H1 (cell line): ENCODE measurements around the gene BTNL3. TPM values are rescaled to one million over a fixed set of nuclear protein-coding genes. Genes with fewer than 3 reads are reported as not detected.

ENCODE experiments used
- BACH1 ChIP-seq: IDR thresholded peaks from 2 replicates; pipeline ENCODE4 v1.6.1; 2012; ENCODE audit warnings: low read length, improper control_type of control experiment
- CBX8 ChIP-seq: fragments of 300-800, 300-1000 bp; sonication (generic); IDR thresholded peaks from 2 replicates; pipeline ENCODE4 v1.7.1; 2016; ENCODE audit warnings: low read depth, low read length, borderline replicate concordance
- CEBPB ChIP-seq: IDR thresholded peaks from 2 replicates; pipeline ENCODE4 v1.6.1; 2012; ENCODE audit warnings: low read depth, low read length
- CHD2 ChIP-seq: IDR thresholded peaks from 2 replicates; pipeline ENCODE4 v1.6.1; 2012; ENCODE audit warnings: low read length, improper control_type of control experiment
- CHD7 ChIP-seq: fragments of 300-600 bp; sonication (generic); IDR thresholded peaks from 2 replicates; pipeline ENCODE4 v1.7.1; 2012; ENCODE audit warnings: low read length, moderate library complexity, mild to moderate bottlenecking, inconsistent platforms; ENCODE audit not compliant: insufficient replicate concordance
- EZH2 ChIP-seq: fragments of 200-600 bp; sonication (generic); IDR thresholded peaks from 2 replicates; pipeline ENCODE4 v1.7.1; 2012; ENCODE audit warnings: low read depth, mild to moderate bottlenecking, moderate library complexity, low read length, inconsistent platforms; ENCODE audit not compliant: severe bottlenecking
- HDAC2 ChIP-seq, 2 experiments: fragments of 300-600 bp in 1 of 2; sonication (generic) in 1 of 2; IDR thresholded peaks; 2 replicates each; pipeline ENCODE4 v1.6.1; 2011 to 2012; ENCODE audit warnings: low read depth in 2 of 2, low read length in 2 of 2, mild to moderate bottlenecking in 2 of 2, moderate library complexity in 2 of 2, borderline replicate concordance in 1 of 2, inconsistent platforms in 1 of 2
- POU5F1 ChIP-seq: IDR thresholded peaks from 2 replicates; pipeline ENCODE4 v1.6.1; 2011; ENCODE audit warnings: low read depth, mild to moderate bottlenecking, low read length, moderate library complexity
- RBBP5 ChIP-seq: IDR thresholded peaks from 2 replicates; pipeline ENCODE4 v1.7.1; 2012; ENCODE audit warnings: low read depth, mild to moderate bottlenecking, inconsistent platforms, low read length, moderate library complexity, borderline replicate concordance
- SIX5 ChIP-seq: IDR thresholded peaks from 2 replicates; pipeline ENCODE4 v1.6.1; 2011; ENCODE audit warnings: mild to moderate bottlenecking, low read depth, low read length
- SP2 ChIP-seq: IDR thresholded peaks from 2 replicates; pipeline ENCODE4 v1.6.1; 2012; ENCODE audit warnings: mild to moderate bottlenecking, low read length, inconsistent platforms
- TBP ChIP-seq: IDR thresholded peaks from 2 replicates; pipeline ENCODE4 v1.6.1; 2011; ENCODE audit warnings: low read depth, low read length, improper control_type of control experiment
- polyA plus RNA-seq, 7 experiments: library from polyadenylated mRNA; depleted of rRNA in 3 of 7; stranded (reverse) in 5 of 7; unstranded in 2 of 7; fragments of >200 nt in 5 of 7; fragments of 200-250 nt in 2 of 7; gene quantifications; 1 replicate in 5 of 7; 2 replicates in 1 of 7; 4 replicates in 1 of 7; pipeline versions ENCODE4 v1.2.1 to v1.2.3, GENCODE V29; 2011 to 2013; ENCODE audit warnings: missing spikeins in 2 of 7, mixed read lengths in 2 of 7
- total RNA-seq: library from RNA; stranded (reverse); fragmentation: NEBNext Ultra II Directional; extraction: Animal tissue kit (Norgen Biotek cat#: 25700); gene quantifications from 2 replicates; pipeline ENCODE4 v1.2.1, GENCODE V29; 2021

Gene BTNL3
- total and polyA plus RNA-seq, 2 of the 8 experiments (the other 6 are each of a cell fraction or from before 2014, with no cell fraction given): not detected

DNA sequence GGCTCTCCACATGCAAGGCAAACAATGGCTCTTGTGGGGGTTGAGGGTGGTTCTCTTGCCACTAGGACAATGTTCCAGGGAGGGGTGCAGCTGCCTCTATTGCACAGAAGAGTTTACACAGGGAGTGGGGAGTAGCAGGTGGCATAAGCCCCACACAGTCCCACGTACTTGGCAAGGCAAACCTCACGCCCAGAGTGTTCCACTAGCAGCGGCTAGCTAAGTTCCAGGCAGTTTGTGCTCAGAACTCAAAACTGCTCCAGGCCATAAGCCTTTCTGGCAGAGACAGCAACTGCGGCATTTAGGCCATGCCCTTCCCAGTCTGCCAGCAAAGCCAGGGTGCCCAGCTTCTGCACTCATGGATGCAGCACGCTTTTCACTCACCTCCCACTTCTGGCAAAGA lies 29.0 kb upstream of the BTNL3 start (continued):
- no peak for TF ChIP-seq CHD7
- no peak for TF ChIP-seq CEBPB
- no peak for TF ChIP-seq CHD2
- TF ChIP-seq TBP: no peak
- no peak for TF ChIP-seq BACH1
- no peak for TF ChIP-seq RBBP5
- TF ChIP-seq SP2: no peak
- no peak for TF ChIP-seq HDAC2 (IDR thresholded peaks at IDR 0.05; ENCODE audit: borderline replicate concordance in 1 of 2, low read depth in 2 of 2, low read length in 2 of 2)
- TF ChIP-seq SIX5: no peak
- no peak for TF ChIP-seq EZH2
- no peak for TF ChIP-seq CBX8
- TF ChIP-seq POU5F1: no peak
